ENCODE data around the gene MLX.

- peak in 3 of 4 experiments; percentile 64 to 84 (median 79) for TF ChIP-seq CTCF (IDR thresholded peaks at IDR 0.05)
- TF ChIP-seq EP300 (IDR thresholded peaks at IDR 0.05) = no peak
Observed at GRCh38 chr17:42531455-42532354, 35.2 kb upstream of the MLX start.
